HCT116 (cell line): ENCODE results near the gene IRAK1BP1. TPM values are rescaled to one million over a fixed set of nuclear protein-coding genes. Genes with fewer than 3 reads are reported as not detected.

Experiments used
- ATAC-seq: fragments of 200-7000 bp; cut with Tn5 transposase; 2 replicates; pipeline ENCODE4 v1.9.1; 2020; ENCODE audit warnings: mild to moderate bottlenecking, moderate library complexity
- BruUV-seq: library from RNA; stranded (reverse); fragments of 400-500 nt; replicated peaks from 2 replicates; lab custom pipeline; 2021; lab: Mats Ljungman, UMichigan
- CTCF ChIA-PET: fragments of 300-600 bp; sonication (Branson Sonifier 250); formaldehyde crosslinking; loops from one replicate; lab custom pipeline; 2021; ENCODE audit warnings: antibody characterized with exemption; lab: Charles Lee
- POLR2A ChIA-PET: fragments of 300-600, 350-600 bp; sonication (Branson Sonifier 250); formaldehyde crosslinking; loops from one replicate; lab custom pipeline; 2021; ENCODE audit warnings: antibody characterized with exemption; lab: Charles Lee
- RAD21 ChIA-PET, 2 experiments: fragments of 300-600 bp; sonication (Branson Sonifier 250); formaldehyde crosslinking; loops; one replicate each; lab custom pipeline; 2023; ENCODE audit warnings: low total read pairs in 2 of 2; ENCODE audit not compliant: uncharacterized antibody in 2 of 2, unreplicated experiment in 2 of 2, low non-redundant PET in 1 of 2; lab: Charles Lee
- DNase-seq: peaks from one replicate; pipeline ENCODE4 v3.0.0-alpha.2; 2010; ENCODE audit warnings: low read depth, low spot score
- H2AFZ ChIP-seq: fragments of 200-600 bp; shearing (Covaris generic), sonication (generic); 2 replicates; pipeline ENCODE4 v1.6.1; 2017; ENCODE audit warnings: low read depth, mixed run types, mixed read lengths, antibody characterized with exemption, low read length; ENCODE audit not compliant: poor library complexity, severe bottlenecking
- H3K27ac ChIP-seq: 2 replicates; pipeline ENCODE4 v1.5.1; 2012; ENCODE audit warnings: low read depth, low read length
- H3K27me3 ChIP-seq: fragments of 200-600 bp; sonication (generic); 2 replicates; pipeline ENCODE4 v1.6.1; 2016; ENCODE audit warnings: mixed run types, low read length, mixed read lengths; ENCODE audit not compliant: insufficient read depth
- H3K36me3 ChIP-seq, 2 experiments: fragments of 200-500 bp in 1 of 2; fragments of 200-600 bp in 1 of 2; sonication (Bioruptor generic) in 1 of 2; sonication (generic) in 1 of 2; 2 replicates each; pipeline versions ENCODE4 v1.5.1 to v1.6.1; 2014 to 2016; ENCODE audit warnings: low read length in 2 of 2, inconsistent platforms in 1 of 2, mixed read lengths in 1 of 2, mixed run types in 1 of 2; ENCODE audit not compliant: insufficient read depth in 2 of 2, control insufficient read depth in 1 of 2
- H3K4me1 ChIP-seq, 2 experiments: fragments of 200-600 bp in 1 of 2; sonication (generic) in 1 of 2; 2 replicates each; pipeline versions ENCODE4 v1.5.1 to v1.6.1; 2012 to 2017; ENCODE audit warnings: low read length in 2 of 2, inconsistent platforms in 1 of 2, mild to moderate bottlenecking in 1 of 2, mixed read lengths in 1 of 2, mixed run types in 1 of 2, moderate library complexity in 1 of 2; ENCODE audit not compliant: insufficient read depth in 2 of 2, control insufficient read depth in 1 of 2
- H3K4me2 ChIP-seq: fragments of 200-600 bp; sonication (generic); 2 replicates; pipeline ENCODE4 v1.6.1; 2017; ENCODE audit warnings: mixed run types, low read length, mixed read lengths
- H3K4me3 ChIP-seq, 2 experiments: fragments of 200-600 bp in 1 of 2; sonication (generic) in 1 of 2; replicated peaks in 1 of 2; 2 replicates each; pipeline ENCODE4 v1.5.1; 2011 to 2016; ENCODE audit warnings: low read length in 2 of 2, control low read depth in 1 of 2, low read depth in 1 of 2, mild to moderate bottlenecking in 1 of 2, mixed read lengths in 1 of 2, mixed run types in 1 of 2
- H3K79me2 ChIP-seq: fragments of 200-600 bp; sonication (generic); 2 replicates; pipeline ENCODE4 v1.6.1; 2017; ENCODE audit warnings: mild to moderate bottlenecking, mixed run types, low read length, moderate library complexity, mixed read lengths; ENCODE audit not compliant: insufficient read depth
- H3K9ac ChIP-seq: fragments of 200-600 bp; sonication (generic); 2 replicates; pipeline ENCODE4 v1.6.1; 2016; ENCODE audit warnings: low read length, mixed read lengths
- H3K9me2 ChIP-seq: fragments of 200-600 bp; sonication (generic), shearing (Covaris generic); 2 replicates; pipeline ENCODE4 v1.6.1; 2017; ENCODE audit warnings: mixed run types, mild to moderate bottlenecking, moderate library complexity; ENCODE audit not compliant: insufficient read depth
- H3K9me3 ChIP-seq, 2 experiments: fragments of 200-500 bp in 1 of 2; fragments of 200-600 bp in 1 of 2; sonication (Bioruptor generic) in 1 of 2; sonication (generic) in 1 of 2; 2 replicates each; pipeline ENCODE4 v1.6.1; 2014 to 2017; ENCODE audit warnings: low read length in 2 of 2, mixed read lengths in 2 of 2, inconsistent platforms in 1 of 2, low read depth in 1 of 2, mild to moderate bottlenecking in 1 of 2, mixed run types in 1 of 2, moderate library complexity in 1 of 2; ENCODE audit not compliant: control insufficient read depth in 1 of 2, insufficient read depth in 1 of 2
- H4K20me1 ChIP-seq: fragments of 200-600 bp; sonication (generic), shearing (Covaris generic); 2 replicates; pipeline ENCODE4 v1.6.1; 2017; ENCODE audit warnings: mixed run types, mild to moderate bottlenecking, moderate library complexity; ENCODE audit not compliant: insufficient read depth
- ELF1 ChIP-seq: IDR thresholded peaks from 2 replicates; pipeline ENCODE4 v1.6.1; 2012; ENCODE audit warnings: low read depth, borderline replicate concordance
- SP1 ChIP-seq: IDR thresholded peaks from 2 replicates; pipeline ENCODE4 v1.6.1; 2012; ENCODE audit warnings: low read depth
- intact Hi-C: fragments of 100-400 bp; cut with micrococcal nuclease; formaldehyde crosslinking; loops from 2 replicates; pipeline ENCODE4 v1.10.0; 2022
- total RNA-seq: library from RNA; stranded (reverse); gene quantifications from one replicate; pipeline ENCODE4 v1.2.1, GENCODE V29; 2021; ENCODE audit not compliant: unreplicated experiment
- TF ChIP-seq, protein P1 (sequence below), 3 experiments: fragments of 200-600 bp in 1 of 3; sonication (generic) in 1 of 3; IDR thresholded peaks in 2 of 3; conservative IDR thresholded peaks in 1 of 3; 2 replicates each; pipeline ENCODE4 v1.5.1; 2012 to 2017; ENCODE audit warnings: low read depth in 2 of 3, low read length in 2 of 3, antibody characterized with exemption in 1 of 3, borderline replicate concordance in 1 of 3, control low read depth in 1 of 3, mild to moderate bottlenecking in 1 of 3, mixed read lengths in 1 of 3, mixed run types in 1 of 3, moderate library complexity in 1 of 3; ENCODE audit not compliant: insufficient read depth in 1 of 3

The IRAK1BP1 gene
- total RNA-seq, 1 experiment from 2014 or later = 5.4 TPM

GRCh38 chr6:78952362-78952761, 85.0 kb downstream of the IRAK1BP1 start:
- ATAC-seq = no peak
- Histone ChIP-seq H3K79me2 (no peaks in the 10 kb centered on the region), H3K4me3 (no peak overlapping the region), H3K9ac (no peak overlapping the region), H3K4me2 (no peak overlapping the region), H3K9me2 (no peaks in the 10 kb centered on the region), H3K27ac (no peak overlapping the region), H3K27me3 (no peaks in the 10 kb centered on the region), H3K9me3 (peaks cover 6% of the 10 kb centered on the region in 2 experiments; a peak in 1 of 4 replicates), H4K20me1 (no peaks in the 10 kb centered on the region), H2AFZ (no peak overlapping the region), H3K36me3 (peaks cover 14 to 19% of the 10 kb centered on the region in 2 experiments; a peak in 3 of 4 replicates), H3K4me1 (no peaks in the 10 kb centered on the region)
- RAD21 ChIA-PET = no interaction called here
- no TSS peak for BruUV-seq
- CTCF ChIA-PET = no interaction called here
- intact Hi-C loops = no loop called here
- POLR2A ChIA-PET = no interaction called here
- no peak for DNase-seq
- no peak for TF ChIP-seq ELF1
- no peak for TF ChIP-seq SP1
- TF ChIP-seq, protein P1, sequence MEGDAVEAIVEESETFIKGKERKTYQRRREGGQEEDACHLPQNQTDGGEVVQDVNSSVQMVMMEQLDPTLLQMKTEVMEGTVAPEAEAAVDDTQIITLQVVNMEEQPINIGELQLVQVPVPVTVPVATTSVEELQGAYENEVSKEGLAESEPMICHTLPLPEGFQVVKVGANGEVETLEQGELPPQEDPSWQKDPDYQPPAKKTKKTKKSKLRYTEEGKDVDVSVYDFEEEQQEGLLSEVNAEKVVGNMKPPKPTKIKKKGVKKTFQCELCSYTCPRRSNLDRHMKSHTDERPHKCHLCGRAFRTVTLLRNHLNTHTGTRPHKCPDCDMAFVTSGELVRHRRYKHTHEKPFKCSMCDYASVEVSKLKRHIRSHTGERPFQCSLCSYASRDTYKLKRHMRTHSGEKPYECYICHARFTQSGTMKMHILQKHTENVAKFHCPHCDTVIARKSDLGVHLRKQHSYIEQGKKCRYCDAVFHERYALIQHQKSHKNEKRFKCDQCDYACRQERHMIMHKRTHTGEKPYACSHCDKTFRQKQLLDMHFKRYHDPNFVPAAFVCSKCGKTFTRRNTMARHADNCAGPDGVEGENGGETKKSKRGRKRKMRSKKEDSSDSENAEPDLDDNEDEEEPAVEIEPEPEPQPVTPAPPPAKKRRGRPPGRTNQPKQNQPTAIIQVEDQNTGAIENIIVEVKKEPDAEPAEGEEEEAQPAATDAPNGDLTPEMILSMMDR (IDR thresholded peaks at IDR 0.05 in 2 of 3, conservative IDR thresholded peaks at IDR 0.05 in 1 of 3; ENCODE audit: borderline replicate concordance in 1 of 3, insufficient read depth in 1 of 3, low read depth in 2 of 3, low read length in 2 of 3) = no peak

Other genes starting within 250 kb of the IRAK1BP1 start
- 22.6 TPM for gene PHIP, start 210.7 kb downstream of the IRAK1BP1 start, total RNA-seq